ENCODE results near the gene ZNF746. TPM values are rescaled to one million over a fixed set of nuclear protein-coding genes. Genes with fewer than 3 reads are reported as not detected.

The ZNF746 gene
- total and polyA plus RNA-seq, 9 of the 15 experiments (the other 6 are each of a cell fraction or from before 2014, with no cell fraction given) = 1.7 to 31.6 (median 13.3) TPM

DNA sequence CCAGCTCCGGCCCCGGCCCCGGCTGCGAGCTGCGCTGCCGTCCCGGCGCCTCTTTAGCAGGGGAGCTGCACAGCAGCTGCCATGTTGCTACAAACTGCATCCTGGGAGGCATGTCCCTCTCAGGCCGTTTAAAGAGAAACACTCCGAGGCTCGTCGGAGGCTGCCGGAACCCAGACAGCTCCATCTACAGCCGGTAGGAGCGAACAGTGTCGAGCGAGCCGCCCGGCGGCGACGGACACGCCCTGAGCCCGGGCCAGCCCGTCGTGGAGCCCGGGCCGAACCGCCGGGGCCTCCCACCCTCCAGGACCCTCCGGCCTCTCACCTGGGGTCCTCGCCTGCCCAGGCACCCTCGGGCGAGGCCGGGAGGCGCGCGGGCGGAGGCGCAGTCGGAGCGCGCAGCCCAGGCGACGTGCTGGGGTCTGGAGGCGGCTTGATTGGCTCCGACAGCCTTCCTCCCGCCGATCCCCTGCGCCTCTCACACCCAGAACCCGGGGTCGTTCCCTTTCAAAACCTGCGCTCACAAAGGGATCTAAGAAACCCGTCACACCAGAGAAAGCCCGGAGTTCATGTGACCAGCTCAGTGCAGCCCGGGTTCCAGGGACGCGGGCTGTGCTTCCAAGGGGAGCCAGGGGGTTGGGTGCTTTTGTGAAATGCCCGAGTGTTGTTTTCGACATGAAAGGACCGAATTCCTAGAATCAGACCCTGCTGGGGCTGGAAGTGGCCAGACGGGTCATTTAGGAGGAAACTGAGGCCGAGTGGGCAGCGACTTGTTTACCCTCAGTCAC, 36.9 kb downstream of the ZNF746 start, which contains the start of gene ZNF777 (continued):
- TF ChIP-seq RBM15 (IDR thresholded peaks at IDR 0.05; ENCODE audit: insufficient read depth, low read length) (no peak), NFYB (IDR thresholded peaks at IDR 0.05; ENCODE audit: extremely low read depth, insufficient read length) (no peak), CBX3 (IDR thresholded peaks at IDR 0.05; ENCODE audit: borderline replicate concordance in 1 of 2, low read length in 2 of 2) (peak in 1 of 2 experiments; percentile 78; a peak in 2 of 3 replicates), CREBBP (IDR thresholded peaks at IDR 0.05; ENCODE audit: low read depth, low read length) (no peak), PTBP1 (IDR thresholded peaks at IDR 0.05; ENCODE audit: low read depth, low read length) (0 out of 2 replicates have a peak, but pooled peaks have one; percentile 47), TOE1 (IDR thresholded peaks at IDR 0.05; ENCODE audit: borderline replicate concordance) (no peak; the same call in 1 of the 2 replicates), TOE1 (CRISPR knock-in tag; IDR thresholded peaks at IDR 0.05; ENCODE audit: borderline replicate concordance, low read depth) (no peak), ZNF140 (CRISPR knock-in tag; IDR thresholded peaks at IDR 0.05) (no peak), HOXB6 (CRISPR knock-in tag; IDR thresholded peaks at IDR 0.05; ENCODE audit: borderline replicate concordance) (no peak), ZNF124 (CRISPR knock-in tag; IDR thresholded peaks at IDR 0.05) (no peak), KLF16 (IDR thresholded peaks at IDR 0.05) (0 out of 2 replicates have a peak, but pooled peaks have one; percentile 13), POLR2G (IDR thresholded peaks at IDR 0.05; ENCODE audit: low read depth, low read length) (peak; percentile 98)
- TF ChIP-seq, protein P1, sequence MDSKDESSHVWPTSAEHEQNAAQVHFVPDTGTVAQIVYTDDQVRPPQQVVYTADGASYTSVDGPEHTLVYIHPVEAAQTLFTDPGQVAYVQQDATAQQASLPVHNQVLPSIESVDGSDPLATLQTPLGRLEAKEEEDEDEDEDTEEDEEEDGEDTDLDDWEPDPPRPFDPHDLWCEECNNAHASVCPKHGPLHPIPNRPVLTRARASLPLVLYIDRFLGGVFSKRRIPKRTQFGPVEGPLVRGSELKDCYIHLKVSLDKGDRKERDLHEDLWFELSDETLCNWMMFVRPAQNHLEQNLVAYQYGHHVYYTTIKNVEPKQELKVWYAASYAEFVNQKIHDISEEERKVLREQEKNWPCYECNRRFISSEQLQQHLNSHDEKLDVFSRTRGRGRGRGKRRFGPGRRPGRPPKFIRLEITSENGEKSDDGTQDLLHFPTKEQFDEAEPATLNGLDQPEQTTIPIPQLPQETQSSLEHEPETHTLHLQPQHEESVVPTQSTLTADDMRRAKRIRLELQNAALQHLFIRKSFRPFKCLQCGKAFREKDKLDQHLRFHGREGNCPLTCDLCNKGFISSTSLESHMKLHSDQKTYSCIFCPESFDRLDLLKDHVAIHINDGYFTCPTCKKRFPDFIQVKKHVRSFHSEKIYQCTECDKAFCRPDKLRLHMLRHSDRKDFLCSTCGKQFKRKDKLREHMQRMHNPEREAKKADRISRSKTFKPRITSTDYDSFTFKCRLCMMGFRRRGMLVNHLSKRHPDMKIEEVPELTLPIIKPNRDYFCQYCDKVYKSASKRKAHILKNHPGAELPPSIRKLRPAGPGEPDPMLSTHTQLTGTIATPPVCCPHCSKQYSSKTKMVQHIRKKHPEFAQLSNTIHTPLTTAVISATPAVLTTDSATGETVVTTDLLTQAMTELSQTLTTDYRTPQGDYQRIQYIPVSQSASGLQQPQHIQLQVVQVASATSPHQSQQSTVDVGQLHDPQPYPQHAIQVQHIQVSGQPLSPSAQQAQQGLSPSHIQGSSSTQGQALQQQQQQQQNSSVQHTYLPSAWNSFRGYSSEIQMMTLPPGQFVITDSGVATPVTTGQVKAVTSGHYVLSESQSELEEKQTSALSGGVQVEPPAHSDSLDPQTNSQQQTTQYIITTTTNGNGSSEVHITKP (IDR thresholded peaks at IDR 0.05; ENCODE audit: partially characterized antibody) = peak; percentile 28
- TF ChIP-seq, protein P2, sequence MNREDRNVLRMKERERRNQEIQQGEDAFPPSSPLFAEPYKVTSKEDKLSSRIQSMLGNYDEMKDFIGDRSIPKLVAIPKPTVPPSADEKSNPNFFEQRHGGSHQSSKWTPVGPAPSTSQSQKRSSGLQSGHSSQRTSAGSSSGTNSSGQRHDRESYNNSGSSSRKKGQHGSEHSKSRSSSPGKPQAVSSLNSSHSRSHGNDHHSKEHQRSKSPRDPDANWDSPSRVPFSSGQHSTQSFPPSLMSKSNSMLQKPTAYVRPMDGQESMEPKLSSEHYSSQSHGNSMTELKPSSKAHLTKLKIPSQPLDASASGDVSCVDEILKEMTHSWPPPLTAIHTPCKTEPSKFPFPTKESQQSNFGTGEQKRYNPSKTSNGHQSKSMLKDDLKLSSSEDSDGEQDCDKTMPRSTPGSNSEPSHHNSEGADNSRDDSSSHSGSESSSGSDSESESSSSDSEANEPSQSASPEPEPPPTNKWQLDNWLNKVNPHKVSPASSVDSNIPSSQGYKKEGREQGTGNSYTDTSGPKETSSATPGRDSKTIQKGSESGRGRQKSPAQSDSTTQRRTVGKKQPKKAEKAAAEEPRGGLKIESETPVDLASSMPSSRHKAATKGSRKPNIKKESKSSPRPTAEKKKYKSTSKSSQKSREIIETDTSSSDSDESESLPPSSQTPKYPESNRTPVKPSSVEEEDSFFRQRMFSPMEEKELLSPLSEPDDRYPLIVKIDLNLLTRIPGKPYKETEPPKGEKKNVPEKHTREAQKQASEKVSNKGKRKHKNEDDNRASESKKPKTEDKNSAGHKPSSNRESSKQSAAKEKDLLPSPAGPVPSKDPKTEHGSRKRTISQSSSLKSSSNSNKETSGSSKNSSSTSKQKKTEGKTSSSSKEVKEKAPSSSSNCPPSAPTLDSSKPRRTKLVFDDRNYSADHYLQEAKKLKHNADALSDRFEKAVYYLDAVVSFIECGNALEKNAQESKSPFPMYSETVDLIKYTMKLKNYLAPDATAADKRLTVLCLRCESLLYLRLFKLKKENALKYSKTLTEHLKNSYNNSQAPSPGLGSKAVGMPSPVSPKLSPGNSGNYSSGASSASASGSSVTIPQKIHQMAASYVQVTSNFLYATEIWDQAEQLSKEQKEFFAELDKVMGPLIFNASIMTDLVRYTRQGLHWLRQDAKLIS (CRISPR knock-in tag; IDR thresholded peaks at IDR 0.05) = peak; percentile 28; the same call in 1 of the 2 replicates
- TF ChIP-seq, protein P3, sequence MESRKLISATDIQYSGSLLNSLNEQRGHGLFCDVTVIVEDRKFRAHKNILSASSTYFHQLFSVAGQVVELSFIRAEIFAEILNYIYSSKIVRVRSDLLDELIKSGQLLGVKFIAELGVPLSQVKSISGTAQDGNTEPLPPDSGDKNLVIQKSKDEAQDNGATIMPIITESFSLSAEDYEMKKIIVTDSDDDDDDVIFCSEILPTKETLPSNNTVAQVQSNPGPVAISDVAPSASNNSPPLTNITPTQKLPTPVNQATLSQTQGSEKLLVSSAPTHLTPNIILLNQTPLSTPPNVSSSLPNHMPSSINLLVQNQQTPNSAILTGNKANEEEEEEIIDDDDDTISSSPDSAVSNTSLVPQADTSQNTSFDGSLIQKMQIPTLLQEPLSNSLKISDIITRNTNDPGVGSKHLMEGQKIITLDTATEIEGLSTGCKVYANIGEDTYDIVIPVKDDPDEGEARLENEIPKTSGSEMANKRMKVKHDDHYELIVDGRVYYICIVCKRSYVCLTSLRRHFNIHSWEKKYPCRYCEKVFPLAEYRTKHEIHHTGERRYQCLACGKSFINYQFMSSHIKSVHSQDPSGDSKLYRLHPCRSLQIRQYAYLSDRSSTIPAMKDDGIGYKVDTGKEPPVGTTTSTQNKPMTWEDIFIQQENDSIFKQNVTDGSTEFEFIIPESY (CRISPR knock-in tag; IDR thresholded peaks at IDR 0.05) = peak; percentile 77

Measured in K562 (cell line).